GM18508 (cell line): ENCODE data around the gene ZNF273.
"Not testable (repeated sequence)": the region's sequence is repeated elsewhere in the genome, so short reads cannot be mapped to it uniquely, and the experiment has no call there.

Experiments
- ATAC-seq: cut with Tn5 transposase; IDR thresholded peaks from one replicate; pipeline ENCODE4 v1.9.1; 2021; ENCODE audit warnings: moderate number of reproducible peaks; ENCODE audit not compliant: insufficient read depth, unreplicated experiment

Gene ZNF273

DNA sequence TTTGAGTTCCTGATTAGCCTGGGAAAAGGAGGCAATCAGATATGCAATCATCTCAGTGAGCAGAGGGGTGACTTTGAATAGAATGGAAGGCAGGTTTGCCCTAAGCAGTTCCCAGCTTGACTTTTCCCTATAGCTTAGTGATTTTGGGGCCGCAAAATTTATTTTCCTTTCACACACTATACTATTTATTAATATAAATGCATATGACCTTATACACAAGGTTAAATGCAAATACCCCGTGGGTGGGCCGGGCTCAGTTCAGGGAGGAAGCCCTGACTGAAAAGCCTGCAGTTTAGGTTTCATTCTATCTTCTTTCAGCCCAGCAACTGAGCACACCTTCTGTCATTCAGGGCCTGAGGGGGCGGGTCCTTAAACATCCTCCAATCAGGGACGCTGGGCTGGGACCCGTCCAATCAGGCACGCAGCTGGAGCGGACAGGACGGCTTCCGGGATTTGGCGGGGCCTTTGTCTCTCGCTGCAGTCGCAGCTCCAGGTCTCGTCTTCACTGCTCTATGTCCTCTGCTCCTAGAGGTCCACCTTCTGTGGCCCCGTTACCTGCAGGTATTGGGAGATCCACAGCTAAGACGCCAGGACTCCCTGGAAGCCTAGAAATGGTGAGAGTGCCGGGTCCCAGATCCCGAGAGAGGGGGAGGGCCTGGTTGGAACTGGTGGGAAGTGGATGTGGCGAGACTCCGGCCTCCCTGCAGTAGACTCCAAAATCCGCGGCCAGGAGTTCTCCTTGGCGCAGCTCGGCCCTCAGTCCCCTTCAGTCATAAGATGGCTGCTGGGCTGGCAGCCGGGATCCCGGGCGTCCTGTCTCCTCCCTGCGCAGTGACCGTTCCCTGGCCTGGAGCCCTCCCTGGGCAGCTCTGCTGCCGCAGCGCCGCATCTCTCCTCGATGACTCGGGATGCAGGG, at the start of gene ZNF273:
TSS of gene ZNF273 (plus strand) at position 468 of the 916 bp plus-strand sequence. CDS start at position 513, 45 bp downstream.
- ATAC-seq = peak; percentile 99

DNA sequence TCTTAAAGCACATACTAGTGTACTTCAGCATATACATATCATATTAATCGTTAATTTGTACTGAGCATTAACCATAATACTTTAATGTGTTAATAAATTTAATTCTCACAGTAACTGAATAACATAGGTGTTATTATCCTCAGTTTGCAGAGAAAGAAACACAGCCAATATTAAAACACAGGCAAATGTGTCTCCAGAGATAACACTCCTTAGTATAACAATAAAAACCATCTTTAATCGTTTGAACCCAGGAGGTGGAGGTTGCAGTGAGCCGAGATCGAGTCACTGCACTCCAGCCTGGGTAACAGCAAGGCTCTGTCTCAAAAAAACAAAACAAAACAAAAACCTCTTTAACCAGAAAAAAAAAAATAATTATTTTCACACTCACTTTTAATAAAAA, 49.4 kb upstream of the ZNF273 start:
- no peak for ATAC-seq

DNA sequence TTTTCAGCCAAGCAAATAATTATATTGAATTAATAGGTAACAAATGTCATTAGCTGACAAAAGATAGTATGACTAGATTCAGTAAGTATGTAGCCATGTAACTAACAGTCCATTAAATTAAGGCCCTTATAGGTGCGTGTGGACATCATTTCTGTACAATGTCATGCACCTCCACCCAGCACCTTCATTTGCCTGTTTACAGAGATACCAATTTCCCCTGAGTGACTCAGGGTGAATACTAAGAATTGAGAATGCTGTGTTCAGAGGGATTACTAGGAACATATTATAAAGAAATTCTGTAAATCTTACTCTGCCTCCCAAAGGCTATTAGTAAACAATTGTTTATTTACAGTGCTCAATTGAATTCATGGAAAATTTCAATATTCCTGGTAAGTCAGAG, 48.1 kb upstream of the ZNF273 start:
- ATAC-seq = no peak

DNA sequence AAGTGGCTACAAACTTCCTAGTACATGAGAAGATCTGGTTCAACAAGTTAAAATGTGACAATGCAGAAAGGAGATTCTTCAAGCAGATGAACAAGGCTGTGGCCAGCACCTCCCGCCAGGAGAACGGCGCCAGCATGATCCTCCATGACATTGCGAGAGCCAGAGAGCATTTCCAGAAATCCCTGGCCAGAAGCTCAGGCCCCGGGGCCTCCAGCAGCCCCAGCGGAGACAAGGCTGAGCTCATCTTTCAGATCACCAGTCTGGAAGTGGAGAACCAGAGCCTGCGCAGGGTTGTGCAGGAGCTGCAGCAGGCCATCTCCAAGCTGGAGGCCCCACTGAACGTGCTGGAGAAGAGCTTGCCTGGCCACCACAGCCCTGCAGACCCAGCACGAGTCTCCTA, 40.1 kb upstream of the ZNF273 start:
- ATAC-seq = no peak

DNA sequence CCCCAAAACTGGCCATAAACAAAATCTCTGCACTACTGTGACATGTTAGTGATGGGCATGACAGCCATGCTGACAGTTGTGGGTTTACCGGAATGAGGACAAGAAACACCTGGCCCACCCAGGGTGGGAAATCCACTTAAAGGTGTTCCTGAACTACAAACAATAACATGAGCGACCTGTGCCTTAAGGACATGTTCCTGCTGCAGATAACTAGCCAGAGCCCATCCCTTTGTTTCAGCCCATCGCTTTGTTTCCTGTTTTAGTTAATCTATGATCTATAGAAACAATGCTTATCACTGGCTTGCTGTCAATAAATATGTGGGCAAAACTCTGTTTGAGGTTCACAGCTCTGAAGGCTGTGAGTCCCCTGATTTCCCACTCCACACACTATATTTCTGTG, 39.5 kb upstream of the ZNF273 start:
- not testable (repeated sequence) for ATAC-seq

DNA sequence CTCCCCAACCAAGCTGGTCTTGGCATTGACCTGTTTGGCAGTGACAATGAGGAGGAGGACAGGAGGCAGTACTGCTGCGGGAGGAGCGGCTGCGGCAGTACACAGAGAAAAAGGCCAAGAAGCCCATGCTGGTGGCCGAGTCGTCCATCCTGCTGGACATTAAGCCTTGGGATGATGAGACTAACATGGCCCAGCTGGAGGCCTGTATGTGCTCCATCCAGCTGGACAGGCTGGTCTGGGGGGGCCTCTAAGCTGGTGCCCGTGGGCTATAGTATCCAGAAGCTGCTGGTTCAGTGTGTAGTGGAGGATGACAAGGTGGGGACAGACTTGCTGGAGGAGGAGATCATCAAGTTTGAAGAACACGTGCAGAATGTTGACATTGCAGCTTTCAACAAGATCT, 39.1 kb upstream of the ZNF273 start:
- no peak for ATAC-seq

DNA sequence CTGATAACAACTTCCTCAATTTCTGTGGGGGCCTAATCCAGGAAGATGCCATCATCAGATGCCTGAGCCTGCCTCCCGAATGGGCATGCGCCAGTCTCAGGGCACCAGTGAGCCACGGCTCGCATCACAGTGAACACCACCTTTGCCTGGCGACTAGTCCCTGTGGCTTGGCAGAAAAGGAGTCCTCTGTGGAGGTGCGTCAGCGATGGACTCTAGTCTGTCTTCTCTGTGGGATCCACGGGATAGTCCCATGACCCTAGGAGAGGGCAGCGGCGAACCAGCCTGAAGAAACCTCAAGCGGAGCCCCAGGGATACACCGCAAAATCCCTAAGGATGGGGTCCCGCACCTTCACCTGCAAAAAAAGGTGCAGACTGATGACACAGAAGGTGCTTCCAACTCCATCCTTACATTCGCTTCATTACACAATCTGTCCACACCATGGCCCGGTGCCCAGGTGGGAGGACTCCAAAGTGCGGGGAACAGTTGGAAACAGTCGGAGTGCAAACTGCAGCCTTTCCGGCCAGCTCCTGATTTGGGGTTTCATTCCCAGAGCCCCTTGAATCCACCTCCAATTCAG, 35.1 kb upstream of the ZNF273 start:
- no peak for ATAC-seq

DNA sequence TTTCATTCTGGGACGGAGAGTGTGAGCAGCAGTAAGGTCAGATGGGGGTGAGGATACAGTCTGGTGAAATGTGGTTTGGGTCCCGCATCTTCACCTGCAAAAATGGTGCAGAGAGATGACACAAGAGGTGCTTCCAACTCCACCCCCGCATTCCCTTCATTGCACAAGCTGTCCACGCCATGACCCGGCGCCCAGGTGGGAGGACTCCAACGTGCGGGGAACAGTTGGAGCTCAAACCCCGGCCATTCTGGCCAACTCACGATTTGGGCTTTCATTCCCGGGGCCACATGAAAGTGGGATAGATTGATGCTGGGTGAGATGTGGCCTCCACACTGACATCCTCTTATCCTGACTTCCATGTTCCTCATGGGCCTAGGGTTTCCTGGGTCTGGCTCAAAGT, 34.6 kb upstream of the ZNF273 start:
- no peak for ATAC-seq

DNA sequence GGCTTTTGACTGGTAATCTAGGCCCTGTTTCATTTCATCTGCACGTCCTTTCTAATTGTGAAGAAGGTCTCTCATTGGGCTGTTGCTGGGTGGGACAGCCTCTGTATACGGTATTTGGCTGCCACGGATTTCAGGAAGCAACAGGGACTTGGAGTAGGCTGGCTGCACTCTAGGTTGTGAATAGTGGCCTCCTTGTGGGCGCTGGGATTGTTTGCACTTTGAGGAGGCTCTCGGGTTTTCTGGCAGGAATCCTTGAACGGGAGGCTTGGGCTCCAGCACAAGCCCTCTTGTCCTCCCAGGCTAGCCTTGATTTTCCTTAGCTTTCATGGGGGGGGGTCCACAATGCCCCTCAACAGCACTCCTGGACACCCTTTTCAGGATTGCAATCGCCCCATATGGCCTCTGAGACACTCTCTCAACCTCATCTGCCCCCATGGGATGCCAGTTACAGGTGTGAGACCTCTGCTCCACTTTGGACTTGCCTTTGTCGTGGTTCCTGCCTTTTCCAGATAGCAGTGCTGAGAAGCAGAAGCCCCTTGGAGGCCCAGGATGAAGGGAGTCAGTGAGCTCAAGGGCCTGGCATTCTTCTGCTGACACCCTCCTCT, 33.9 kb upstream of the ZNF273 start:
- ATAC-seq = no peak

DNA sequence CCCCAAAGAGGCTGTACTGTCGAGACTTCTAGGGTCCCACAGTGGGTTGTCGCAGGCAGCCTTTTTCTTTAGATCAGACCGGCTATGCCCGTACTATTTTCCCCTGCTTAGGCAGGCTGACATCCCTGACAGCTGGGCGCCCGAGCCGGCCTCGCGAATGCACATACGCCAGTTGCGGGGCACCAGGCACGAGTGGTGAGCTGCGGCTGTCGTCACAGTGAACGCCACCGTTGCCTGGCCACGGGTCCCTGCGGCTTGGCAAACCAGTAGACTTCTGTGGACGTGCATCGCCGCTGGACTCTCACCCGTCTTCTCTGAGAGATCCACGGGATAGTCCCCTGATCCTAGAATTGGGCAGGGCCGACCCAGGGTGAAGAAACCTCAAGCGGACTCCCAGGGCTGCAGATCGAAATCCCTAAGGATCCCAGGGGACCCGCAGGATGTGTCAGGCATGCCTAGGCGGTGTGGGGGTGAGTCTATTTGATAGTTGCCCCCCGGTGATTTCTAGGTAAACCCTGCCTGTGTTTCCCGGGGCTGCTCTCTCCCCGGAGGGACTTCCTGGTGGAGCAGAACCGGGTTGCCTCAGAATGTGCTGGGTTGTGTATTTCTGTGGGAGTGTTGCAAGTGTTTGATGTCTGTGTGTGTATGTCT, 33.0 kb upstream of the ZNF273 start:
- ATAC-seq = no peak

DNA sequence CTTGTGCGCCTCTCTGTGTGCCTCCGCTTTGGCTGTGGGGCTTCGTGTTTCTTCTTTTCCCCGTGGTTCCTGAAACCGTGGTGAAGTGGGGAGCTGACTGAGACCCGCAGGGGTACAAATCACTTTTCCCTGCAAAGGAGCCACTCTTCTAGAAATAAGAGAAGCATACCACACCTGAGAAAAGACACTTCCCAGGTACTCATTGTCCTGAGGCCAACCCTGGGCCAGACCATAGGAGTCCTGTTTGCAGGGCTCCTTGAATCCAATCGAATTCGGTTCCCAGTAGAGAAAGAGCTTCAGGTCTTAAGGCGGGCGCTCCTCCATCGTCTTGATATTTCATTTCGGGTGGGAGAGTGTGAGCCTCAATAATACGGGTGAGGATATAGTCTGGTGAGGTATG, 32.4 kb upstream of the ZNF273 start:
- no peak for ATAC-seq

DNA sequence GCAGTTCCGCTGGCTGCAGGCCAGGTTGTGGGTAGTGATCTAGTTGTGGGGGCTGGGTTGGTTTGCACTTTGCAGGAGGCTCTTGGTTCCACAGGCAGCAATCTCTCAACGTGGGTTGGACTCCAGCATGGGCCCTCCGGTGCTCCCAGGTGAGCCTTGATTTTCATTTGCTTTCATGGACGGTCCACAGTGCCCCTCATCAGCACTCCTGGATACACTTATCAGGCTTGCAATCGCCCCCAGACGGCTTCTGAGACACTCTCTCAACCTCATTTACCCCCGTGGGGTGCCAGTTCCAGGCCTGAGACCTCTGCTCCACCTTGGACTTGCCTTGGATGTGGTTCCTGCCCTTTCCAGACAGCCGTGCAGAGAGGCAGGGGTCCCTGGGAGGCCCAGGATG, 31.3 kb upstream of the ZNF273 start:
- ATAC-seq = no peak

DNA sequence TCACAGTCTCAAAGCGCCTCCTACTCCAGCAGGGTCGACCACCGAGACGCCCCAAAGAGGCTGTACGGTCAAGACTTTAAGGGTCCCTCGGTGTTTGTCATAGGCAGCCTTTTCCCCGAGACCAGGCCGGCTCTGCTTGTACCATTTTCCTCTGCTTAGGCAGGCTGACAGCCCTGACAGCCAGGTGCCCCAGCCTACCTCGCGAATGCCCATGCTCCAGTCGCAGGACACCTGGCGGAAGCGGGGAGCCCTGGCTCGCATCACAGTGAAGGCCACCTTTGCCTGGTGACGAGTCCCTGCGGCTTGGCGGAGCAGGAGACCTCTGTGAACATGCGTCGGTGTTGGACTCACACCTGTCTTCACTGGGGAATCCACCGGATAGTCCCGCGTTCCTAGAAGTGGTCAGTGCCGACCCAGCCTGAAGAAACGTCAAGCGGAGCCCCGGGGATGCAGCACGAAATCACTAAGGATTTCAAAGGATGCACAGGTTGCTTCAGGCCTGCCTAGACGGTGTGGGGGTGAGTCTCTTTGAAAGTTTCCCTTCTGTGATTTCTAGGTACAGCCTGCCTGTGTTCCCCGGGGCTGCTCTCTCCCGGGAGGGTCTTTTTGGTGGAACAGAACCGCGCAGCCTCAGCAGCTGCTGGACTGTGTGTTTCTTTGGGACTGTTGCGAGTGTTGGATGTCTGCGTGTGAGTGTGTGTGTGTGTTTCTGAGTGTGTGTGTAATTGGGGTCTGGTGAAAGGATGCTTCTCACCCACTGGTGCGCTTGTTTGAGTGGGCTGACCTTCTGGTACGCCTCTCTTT, 30.5 kb upstream of the ZNF273 start:
- ATAC-seq = no peak

DNA sequence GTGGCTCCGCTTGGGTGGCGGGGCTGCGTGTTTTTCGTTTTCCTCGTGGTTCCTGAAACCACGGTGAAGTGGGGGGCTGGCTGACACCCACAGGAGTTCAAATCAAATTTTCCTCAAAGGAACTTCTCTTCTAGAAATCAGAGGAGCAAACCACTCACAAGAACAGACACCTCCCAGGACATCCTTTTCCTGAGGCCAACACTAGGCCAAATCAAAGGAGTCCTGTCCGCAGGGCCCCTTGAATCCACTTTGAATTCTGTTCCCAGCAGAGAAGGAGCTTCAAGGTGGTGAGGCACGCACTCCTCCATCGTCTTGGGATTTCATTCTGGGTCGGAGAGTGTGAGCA, 29.9 kb upstream of the ZNF273 start:
- no peak for ATAC-seq

DNA sequence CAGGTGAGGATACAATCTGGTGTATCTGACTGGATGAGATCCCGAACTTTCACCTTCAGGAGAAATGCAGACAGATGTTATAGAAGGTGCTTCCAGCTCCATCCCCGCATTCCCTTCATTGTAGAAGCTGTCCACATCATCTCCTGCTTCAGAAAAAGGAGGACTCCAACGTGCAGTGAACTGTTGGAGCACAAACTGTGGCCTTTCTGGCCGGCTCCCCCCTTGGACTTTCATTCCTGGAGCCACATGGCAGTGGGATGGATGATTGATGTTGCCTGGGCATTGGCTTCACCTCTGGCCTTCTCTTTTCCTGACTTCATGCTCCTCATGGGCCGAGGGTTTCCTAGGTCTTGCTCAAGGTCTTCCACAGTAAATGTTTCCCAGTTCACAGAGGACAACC, 29.6 kb upstream of the ZNF273 start:
- ATAC-seq = no peak

DNA sequence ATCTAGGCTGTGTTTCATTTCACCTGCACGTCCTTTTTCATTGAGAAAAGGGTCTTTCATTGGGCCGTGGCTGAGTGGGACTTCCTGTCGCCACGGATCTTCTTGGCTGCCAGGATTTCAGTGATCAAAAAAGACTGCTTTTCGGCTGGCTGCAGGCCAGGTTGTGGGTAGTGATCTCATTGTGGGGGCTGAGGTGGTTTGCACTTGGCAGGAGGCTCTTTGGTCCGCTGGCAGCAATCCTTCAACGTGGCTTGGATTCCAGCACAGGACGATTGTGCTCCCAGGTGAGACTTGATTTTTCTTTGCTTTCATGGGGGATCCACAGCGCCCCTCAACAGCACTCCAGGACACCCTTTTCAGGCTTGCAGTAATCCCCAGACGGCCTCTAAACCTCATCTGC, 29.0 kb upstream of the ZNF273 start:
- no peak for ATAC-seq

DNA sequence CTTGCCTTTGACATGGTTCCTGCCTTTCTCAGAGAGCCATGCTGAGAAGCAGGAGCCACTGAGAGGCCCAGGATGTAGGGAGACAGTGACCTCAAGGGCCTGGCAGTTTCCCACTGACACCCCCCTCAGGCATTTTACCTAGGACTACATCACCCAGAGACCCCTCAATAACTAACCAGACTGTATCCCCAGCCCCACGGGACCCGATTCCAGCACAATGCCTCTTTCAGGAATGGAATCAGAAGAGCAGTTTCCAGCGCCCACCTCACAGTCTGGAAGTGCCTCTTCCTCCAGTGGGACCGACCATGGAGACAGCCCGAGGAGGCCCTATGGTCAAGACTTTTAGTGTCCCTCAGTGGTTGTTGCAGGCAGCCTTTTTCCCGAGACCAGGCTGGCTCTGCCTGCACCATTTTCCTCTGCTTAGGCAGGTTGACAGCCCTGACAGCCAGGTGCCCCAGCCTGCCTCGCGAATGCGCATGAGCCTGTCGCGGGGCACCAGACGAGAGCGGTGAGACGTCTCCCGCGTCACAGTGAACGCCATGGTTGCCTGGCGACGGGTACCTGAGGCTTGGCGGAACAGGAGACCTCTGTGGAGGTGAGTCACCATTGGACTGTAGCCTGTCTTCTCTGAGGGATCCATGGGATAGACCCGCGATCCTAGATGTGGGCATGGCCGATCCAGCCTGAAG, 28.4 kb upstream of the ZNF273 start:
- ATAC-seq = no peak

DNA sequence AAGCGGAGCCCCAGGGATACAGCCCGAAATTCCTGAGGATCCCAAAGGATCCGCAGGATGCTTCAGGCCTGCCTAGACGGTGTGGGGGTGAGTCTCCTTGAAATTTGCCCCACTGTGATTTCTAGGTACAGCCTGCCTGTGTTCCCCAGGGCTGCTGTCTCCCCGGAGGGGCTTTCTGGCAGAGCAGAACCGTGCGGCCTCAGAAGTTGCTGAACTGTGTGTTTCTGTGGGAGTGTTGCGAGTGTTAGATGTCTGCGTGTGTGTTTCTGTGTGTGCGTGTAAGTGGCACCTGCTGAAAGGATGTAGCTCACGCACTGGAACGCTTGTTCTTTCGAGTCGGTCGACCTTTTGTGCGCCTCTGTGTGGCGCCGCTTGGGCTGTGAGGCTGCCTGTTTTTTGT, 27.8 kb upstream of the ZNF273 start:
- ATAC-seq = no peak

DNA sequence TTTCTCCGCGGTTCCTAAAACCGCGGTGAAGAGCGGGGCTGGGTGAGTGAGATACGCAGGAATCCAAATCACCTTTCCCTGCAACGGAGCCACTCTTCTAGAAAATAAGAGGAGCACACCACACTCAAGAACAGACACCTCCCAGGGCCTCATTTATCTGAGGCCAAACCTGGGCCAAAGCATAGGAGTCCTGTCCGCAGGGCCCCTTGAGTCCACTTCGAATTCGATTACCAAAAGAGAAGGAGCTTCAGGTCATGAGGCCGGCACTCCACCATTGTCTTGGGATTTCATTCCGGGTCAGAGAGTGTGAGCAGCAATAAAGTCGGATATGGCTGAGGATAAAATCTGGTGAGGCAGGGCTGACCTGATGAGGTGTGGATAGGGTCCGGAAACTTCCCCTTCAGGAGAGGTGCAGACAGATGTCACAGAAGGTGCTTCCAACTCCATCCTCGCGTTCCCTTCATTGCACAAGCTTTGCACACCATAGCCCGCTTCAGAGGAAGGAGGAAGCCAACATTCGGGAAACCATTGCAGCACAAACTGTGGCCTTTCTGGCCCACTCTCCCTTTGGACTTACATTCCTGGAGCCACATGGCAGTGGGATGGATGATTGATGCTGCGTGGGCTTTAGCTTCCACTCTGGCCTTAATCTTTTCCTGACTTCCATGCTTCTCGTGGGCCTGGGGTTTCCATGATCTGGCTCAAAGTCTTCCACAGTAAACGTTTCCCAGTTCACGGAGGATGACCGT, 27.2 kb upstream of the ZNF273 start:
- no peak for ATAC-seq
